Lung microvascular endothelial cell (primary cell): Measurements from ENCODE around the gene PIK3R3. TPM values are rescaled to one million over a fixed set of nuclear protein-coding genes. Genes with fewer than 3 reads are reported as not detected.
"Not testable (repeated sequence)": the region's sequence is repeated elsewhere in the genome, so short reads cannot be mapped to it uniquely, and the experiment has no call there.

Experiments
- DNase-seq, 2 donors: peaks; one replicate each; pipeline versions ENCODE4 v3.0.0 to v3.0.0-alpha.2; 2010; ENCODE audit warnings: low read depth in 2 of 2
- total RNA-seq: library from RNA; depleted of rRNA; stranded (reverse); fragments of >200 nt; gene quantifications from 2 replicates; pipeline ENCODE4 v1.2.1, GENCODE V29; 2014

The PIK3R3 gene
- total RNA-seq, 1 donor from 2014 or later, result 11.7 TPM

DNA sequence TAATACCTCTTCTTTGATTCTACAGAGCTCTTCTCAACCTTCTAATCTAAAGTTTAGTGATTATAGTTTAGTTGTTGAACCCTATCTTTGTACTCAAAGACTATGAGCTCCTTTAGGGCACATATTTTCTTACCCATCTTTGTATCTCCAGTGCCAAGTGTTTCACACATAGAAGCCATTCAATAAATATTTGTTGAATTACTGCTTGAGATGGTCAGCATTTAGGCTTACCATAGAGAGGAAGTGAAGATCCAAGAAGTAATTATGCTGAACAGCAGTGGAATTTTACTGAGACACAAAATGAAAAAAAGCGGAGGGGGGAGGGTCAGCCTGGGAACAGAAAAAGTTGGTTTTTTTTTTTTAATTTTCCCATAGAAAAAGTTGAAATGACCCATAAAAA, 21.9 kb downstream of the PIK3R3 start:
- DNase-seq, result no peak

DNA sequence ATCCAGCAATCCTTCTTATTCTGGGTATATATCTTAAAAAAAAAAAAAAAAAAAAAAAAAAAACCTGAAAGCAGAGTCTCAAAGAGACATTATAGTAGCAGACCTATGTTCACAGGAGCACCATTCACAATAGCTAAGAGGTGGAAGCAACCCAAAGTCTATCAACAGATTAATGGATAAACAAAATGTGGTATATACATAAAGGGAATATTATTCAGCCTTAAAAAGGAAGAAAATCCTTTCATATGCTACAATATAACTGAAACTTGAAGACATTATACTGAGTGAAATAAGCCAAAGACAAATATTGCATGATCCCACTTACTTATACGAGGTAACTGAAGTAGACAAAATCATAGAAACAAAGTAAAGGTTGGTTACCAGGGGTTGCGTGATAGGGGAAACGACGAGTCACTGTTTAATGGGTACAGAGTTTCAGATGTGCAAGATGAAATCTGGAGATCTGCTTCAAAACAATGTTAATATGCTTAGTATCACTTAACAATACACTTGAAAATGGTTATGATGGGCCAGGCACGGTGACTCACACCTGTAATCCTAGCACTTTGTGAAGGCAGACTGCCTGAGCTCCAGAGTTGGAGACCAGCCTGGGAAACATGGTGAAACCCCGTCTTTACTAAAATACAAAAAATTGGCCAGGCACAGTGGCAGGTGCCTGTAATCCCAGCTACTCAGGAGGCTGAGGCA, 29.5 kb downstream of the PIK3R3 start:
- peak in 1 of 2 donors; percentile 41 for DNase-seq

DNA sequence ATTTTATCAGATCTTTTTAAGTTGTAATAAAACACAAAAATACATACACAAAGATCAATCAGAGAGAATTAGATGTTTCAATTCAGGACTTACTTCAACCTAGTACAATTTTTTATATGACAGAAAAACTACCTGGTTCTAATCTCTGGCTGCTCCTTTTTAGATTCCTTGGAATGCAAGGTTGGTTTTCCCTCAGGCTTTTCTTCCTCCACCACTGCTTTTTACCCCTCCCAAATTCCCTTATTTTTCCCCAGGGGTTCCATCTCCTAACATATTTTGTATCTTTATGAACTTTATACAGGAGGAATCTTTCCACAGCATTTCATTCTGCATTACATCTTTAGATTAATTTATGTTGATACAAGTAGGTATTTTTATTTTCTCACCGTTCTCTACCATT, 33.2 kb downstream of the PIK3R3 start:
- DNase-seq, result no peak

- peak in 1 of 2 donors; percentile 5 for DNase-seq
Measured at GRCh38 chr1:46098027-46098712, 34.3 kb downstream of the PIK3R3 start.

DNA sequence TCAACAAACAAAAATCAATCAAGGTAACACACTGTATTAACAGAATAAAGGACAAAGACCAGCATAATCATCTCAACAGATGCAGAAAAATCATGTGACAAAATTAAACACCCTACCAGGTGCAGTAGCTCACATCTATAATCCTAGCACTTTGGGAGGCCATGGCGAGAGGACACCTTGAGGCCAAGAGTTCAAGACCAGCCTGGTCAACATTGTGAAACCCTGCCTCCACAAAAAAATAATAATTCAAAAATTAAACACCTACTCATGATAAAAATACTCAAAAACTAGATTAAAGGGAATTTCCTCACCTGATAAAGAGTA, 35.3 kb downstream of the PIK3R3 start:
- no peak for DNase-seq

- DNase-seq, result no peak
Measured at GRCh38 chr1:46096269-46097148, 35.9 kb downstream of the PIK3R3 start.

DNA sequence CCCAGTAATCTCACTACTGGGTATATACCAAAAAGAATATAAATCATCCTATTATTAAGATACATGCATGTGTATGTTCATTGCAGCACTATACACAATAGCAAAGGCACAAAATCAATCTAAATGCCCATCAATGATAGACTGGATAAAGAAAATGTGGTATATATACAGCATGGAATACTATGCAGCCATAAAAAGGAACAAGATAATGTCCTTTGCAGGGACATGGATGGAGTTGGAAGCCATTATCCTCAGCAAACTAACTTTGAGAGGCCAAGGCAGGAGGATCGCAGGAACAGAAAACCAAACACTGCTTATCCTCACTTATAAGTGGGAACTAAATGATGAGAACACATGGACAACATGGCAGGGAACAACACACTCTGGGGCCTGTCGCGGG, 37.3 kb downstream of the PIK3R3 start:
- DNase-seq, result not testable (repeated sequence)

GRCh38 chr1:46094471-46095005, 37.9 kb downstream of the PIK3R3 start:
- no peak for DNase-seq

DNA sequence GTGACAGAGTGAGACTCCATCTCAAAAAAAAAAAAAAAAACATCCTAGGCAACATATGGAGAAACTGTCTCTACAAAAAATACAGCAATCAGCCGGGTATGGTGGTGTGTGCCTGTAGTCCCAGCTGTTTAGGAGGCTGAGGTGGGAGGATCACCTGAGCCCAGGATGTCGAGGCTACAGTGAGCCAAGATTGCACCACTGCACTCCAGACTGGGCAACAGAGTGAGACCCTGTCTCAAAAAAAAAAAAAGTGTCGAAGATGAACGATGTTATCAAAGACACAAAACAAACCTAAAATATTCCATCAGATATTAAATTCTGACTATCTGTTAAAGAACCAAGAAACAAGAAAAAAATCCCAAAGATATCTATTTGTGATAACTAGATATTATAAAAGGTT, 38.6 kb downstream of the PIK3R3 start:
- DNase-seq, result not testable (repeated sequence)

GRCh38 chr1:46087891-46088290, 44.5 kb downstream of the PIK3R3 start:
- no peak for DNase-seq

GRCh38 chr1:46086576-46086975, 45.9 kb downstream of the PIK3R3 start:
- DNase-seq, result peak in 1 of 2 donors; percentile 16

DNA sequence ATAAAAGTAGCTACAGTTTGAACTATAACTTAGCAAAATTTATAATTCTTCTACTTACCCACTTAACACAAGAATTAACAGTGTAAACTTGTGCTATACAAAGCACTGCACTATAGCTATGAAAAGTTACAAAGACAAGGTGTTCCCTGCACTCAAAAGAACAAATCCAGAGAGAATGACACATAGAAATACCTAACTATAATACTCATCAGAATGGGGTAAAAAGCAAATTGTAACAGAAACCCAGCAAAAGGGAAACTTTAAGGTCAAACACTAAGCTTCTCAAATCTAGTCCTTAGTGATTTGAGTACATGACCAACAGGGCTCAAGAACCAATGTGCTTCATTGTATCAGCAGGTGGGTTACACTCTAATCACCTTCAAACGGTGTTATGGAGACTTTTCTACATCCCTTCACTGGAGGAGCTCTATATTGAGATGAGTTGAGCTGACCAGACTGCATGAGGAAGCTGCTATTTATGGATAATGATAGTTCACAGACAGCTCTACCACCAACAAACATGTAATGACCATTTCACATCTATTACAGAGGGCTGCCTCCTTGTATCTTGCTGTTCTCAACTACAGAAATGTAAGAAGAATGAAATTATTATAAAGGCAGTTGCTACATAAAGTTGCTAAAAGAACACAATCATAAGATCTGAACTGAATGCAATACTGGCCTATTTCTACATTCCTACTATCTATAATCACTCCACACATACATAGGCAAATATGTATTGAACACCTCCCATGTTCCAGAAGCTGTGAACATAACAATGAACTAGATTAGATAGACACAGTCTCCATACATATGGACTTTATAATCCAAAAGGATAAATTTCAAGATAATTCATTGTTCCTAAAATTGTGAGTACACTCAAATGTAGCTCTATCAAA, 47.6 kb downstream of the PIK3R3 start:
- peak in 1 of 2 donors; percentile 3 for DNase-seq

DNA sequence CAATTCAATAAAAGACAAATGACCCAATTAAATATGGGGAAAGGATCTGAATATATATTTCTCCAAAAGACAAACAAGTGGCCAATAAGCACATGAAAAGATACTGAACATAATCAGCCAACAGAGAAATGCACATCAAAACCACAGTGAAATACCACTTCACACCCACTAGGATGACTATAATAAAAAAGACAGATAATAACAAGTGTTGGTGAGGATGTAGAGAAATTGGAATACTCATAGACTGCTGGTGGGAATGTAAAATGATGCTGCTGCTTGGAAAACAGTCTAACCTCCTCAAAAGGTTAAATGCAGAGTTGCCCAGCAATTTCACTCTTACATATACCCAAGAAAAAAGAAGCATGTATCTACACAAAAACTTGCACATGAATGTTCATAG, 48.9 kb downstream of the PIK3R3 start:
- no peak for DNase-seq

DNA sequence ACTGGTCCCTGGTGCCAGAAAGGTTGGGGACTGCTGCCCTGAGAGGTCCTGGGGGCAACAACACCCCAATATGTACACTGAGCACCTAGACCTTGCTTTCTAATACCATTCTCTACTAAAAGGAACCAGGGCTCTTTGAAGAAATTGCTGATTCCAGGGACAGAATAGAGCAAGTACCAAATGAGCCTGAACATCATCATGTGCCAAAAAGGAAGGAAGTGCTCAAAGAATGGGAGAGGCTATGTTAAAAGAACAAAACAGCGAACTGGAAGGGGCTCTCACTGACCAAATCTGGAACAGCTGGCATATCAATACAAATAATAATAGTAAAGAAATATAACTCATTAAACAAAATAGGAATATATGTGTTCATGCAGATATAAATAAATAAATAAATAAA, 50.8 kb downstream of the PIK3R3 start:
- DNase-seq, result peak; percentile 43 to 57

GRCh38 chr1:46081206-46081605, 51.2 kb downstream of the PIK3R3 start:
- peak; percentile 52 to 67 for DNase-seq

GRCh38 chr1:46080257-46080656, 52.2 kb downstream of the PIK3R3 start:
- DNase-seq, result no peak

DNA sequence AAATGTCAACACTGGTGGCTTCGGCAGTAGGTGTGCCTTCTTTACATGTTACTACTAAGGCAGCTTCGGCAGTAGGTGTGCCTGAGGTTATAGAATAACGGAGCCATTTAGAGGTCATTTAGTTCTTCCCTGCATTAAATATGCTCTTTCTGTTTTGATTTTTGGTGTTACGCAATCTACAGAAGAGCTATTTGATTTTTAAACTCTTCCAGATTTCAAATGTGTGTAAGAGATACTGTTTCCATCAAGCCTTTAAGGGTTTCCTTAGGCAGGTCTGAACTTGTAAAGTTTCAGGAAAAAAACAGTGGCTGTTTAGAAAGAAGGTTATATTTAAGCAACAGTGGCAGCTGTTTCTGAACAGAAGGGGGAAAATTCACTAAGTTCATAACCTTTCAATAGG, 54.8 kb downstream of the PIK3R3 start:
- no peak for DNase-seq

- no peak for DNase-seq
Measured at GRCh38 chr1:46076343-46076742, 56.1 kb downstream of the PIK3R3 start.

- no peak for DNase-seq
Measured at GRCh38 chr1:46072975-46073374, 59.5 kb downstream of the PIK3R3 start.

DNA sequence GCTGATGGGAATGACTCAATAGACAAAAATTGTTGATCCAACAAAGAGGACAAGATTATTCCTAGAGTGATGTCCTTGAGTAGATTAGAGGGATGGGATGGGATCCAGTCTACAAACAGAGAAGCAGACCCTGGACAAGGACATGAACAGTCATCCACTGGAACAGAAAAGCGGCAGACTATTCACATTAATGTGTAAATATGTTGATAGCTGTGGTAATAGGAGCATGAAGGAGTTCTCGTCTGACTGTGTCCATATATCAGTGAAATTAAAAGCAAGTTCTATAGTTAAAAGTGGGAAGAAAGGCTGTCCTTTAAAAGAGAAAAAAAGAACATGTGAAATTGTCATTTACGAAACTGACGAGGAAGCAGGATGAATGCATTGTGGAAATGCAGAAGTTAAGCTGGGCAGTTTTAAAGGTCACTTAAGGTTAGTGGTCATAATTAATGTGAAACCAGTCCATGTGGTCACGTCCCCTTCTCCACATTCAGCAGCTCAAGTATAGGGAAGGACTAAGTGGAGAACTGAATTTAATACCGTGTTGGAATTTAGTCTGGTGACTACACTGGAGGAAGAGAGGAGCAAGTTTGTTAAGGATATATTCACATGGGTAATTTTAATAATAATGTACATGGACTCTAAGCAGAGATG, 62.1 kb downstream of the PIK3R3 start:
- DNase-seq, result no peak

DNA sequence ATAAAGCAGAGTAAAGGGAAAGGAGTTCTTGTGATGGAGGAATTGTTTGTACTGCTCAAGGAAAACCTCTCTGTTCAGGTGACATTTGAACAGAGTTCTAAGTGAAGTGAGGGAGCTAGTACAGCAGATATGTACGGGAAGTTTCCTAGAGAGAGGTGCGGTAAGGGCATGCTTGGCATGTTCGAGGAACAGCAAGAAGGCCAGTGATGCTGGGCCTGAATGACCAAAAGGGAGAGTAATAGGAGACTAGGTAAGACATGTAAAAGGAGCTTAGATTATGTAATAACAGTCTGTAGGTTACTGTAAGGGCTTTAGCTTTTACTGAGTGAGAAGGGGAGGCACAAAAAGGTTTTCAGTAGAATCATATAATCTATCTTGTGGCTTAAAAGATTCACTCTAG, 63.9 kb downstream of the PIK3R3 start:
- no peak for DNase-seq
